Embryonic facial prominence (tissue), 1 donor: ENCODE data around the gene AXIN1.
"Not testable (repeated sequence)": the region's sequence is repeated elsewhere in the genome, so short reads cannot be mapped to it uniquely, and the experiment has no call there.

ENCODE experiments used
- DNase-seq: peaks from one replicate; pipeline ENCODE4 v3.0.0-alpha.2; 2016; ENCODE audit errors: extremely low spot score

AXIN1 gene

GRCh38 chr16:353404-354290 is 1.1 kb upstream of the AXIN1 start:
- DNase-seq, result no peak

- no peak for DNase-seq
These were observed 561 bp downstream of the AXIN1 start for GRCh38 chr16:351804-352520.

GRCh38 chr16:350203-350602 is 2.3 kb downstream of the AXIN1 start:
- no peak for DNase-seq

GRCh38 chr16:349211-349610 is 3.3 kb downstream of the AXIN1 start:
- no peak for DNase-seq

GRCh38 chr16:348495-348894 is 4.0 kb downstream of the AXIN1 start:
- not testable (repeated sequence) for DNase-seq

- no peak for DNase-seq
These were observed 5.3 kb downstream of the AXIN1 start for GRCh38 chr16:347203-347602.

GRCh38 chr16:346587-346986 is 5.9 kb downstream of the AXIN1 start:
- no peak for DNase-seq

GRCh38 chr16:345772-346171 is 6.8 kb downstream of the AXIN1 start:
- DNase-seq, result no peak

GRCh38 chr16:342455-343213 is 9.9 kb downstream of the AXIN1 start:
- DNase-seq, result no peak

GRCh38 chr16:341974-342336 is 10.6 kb downstream of the AXIN1 start:
- not testable (repeated sequence) for DNase-seq

- not testable (repeated sequence) for DNase-seq
These were observed 11.2 kb downstream of the AXIN1 start for GRCh38 chr16:341095-341973.

GRCh38 chr16:340370-341091 is 12.0 kb downstream of the AXIN1 start:
- DNase-seq, result no peak

GRCh38 chr16:339680-340079 is 12.8 kb downstream of the AXIN1 start:
- DNase-seq, result no peak

GRCh38 chr16:337975-338575 is 14.4 kb downstream of the AXIN1 start:
- DNase-seq, result no peak

- DNase-seq, result no peak
These were observed 15.1 kb downstream of the AXIN1 start for GRCh38 chr16:337437-337836.

GRCh38 chr16:336269-336668 is 16.3 kb downstream of the AXIN1 start:
- no peak for DNase-seq

GRCh38 chr16:334861-335632 is 17.5 kb downstream of the AXIN1 start:
- not testable (repeated sequence) for DNase-seq

GRCh38 chr16:334164-334832 is 18.2 kb downstream of the AXIN1 start:
- DNase-seq, result not testable (repeated sequence)
